Astrocyte of the spinal cord (primary cell): ENCODE results near the gene SNED1.

Experiments used
- DNase-seq: peaks from one replicate; pipeline ENCODE4 v3.0.0; 2011; ENCODE audit warnings: low read depth, low spot score
- H3K4me3 ChIP-seq: 2 replicates; pipeline ENCODE4 v1.5.1; 2011; ENCODE audit warnings: low read depth, mild to moderate bottlenecking, low read length, moderate library complexity
- in situ Hi-C: cut with HindIII; loops from 2 replicates; pipeline ENCODE4 v1.10.0; 2017; ENCODE audit warnings: low sequenced_read_pairs
- TF ChIP-seq, protein P1 (sequence below): IDR thresholded peaks from 2 replicates; pipeline ENCODE4 v1.5.1; 2012; ENCODE audit warnings: low read depth, mild to moderate bottlenecking, low read length, inconsistent platforms

SNED1 gene

DNA sequence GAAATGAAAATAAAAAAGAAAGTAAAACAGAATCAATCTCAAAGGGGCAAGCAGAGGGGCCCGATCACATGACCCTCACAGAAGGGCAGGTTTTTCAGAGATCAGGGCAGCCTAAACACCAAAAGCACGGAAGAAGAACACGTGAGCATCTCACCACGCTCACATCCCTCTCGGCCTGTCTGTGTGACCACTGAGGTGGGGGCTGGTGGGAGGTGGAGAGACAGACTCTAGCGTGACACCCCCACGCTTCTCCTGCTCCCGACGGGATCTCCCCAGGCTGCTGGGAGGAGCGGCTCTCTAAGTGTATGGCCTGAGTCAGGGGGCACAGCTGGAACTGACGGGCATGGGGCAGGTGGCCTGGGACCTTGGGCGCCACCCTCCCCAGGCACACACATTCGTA, 127.2 kb downstream of the SNED1 start:
- TF ChIP-seq, protein P1, sequence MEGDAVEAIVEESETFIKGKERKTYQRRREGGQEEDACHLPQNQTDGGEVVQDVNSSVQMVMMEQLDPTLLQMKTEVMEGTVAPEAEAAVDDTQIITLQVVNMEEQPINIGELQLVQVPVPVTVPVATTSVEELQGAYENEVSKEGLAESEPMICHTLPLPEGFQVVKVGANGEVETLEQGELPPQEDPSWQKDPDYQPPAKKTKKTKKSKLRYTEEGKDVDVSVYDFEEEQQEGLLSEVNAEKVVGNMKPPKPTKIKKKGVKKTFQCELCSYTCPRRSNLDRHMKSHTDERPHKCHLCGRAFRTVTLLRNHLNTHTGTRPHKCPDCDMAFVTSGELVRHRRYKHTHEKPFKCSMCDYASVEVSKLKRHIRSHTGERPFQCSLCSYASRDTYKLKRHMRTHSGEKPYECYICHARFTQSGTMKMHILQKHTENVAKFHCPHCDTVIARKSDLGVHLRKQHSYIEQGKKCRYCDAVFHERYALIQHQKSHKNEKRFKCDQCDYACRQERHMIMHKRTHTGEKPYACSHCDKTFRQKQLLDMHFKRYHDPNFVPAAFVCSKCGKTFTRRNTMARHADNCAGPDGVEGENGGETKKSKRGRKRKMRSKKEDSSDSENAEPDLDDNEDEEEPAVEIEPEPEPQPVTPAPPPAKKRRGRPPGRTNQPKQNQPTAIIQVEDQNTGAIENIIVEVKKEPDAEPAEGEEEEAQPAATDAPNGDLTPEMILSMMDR, result no peak
- in situ Hi-C loops, result no loop called here
- no peak for DNase-seq
- H3K4me3 ChIP-seq, result no peak overlapping the region

DNA sequence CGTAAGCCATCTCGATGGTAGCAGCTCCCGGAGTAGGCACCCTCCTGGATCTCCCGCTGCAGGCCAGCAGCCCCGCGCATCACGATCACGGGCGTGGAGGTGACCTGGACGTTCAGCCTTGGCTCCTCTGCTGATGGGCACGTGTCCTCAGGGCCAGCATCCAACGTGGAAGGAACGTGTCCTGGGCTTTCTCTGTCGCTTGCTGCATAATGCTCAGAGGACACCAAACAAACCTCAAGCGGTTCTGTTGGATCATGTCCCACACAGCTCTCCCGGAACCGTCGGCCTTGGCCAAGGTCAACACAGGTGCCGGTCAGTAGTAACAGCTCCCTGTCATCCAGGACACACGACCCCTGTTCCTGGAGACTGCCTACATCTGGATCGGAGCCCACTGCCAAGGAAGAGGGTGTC, 127.8 kb downstream of the SNED1 start:
- no peak overlapping the region for H3K4me3 ChIP-seq
- in situ Hi-C loops, result no loop called here
- TF ChIP-seq, protein P1, result no peak

DNA sequence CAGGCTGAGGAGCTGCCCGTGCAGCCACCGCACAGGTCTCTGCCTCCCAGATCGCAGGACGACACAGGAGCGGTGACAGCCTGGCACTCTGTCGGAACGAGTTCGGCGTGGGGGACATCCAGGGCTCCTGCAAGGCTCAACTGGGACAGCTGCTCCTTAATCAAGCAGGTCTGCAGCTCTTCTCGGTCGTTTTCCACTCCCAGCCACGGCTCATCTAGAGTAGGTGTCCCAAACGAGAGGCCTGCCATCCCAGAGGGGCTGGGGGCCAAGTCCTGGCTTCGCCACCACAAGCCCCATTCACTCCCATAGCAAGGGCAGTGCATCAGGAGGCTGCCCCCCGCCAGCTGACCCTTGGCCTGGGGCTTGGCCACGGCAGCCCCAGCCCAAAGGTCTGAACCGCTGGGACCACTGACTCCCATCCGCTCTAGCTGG, 128.4 kb downstream of the SNED1 start:
- TF ChIP-seq, protein P1, result no peak
- in situ Hi-C loops, result no loop called here

More for the DNA sequence above, 127.8 kb downstream of the SNED1 start:
- no peak for DNase-seq

DNA sequence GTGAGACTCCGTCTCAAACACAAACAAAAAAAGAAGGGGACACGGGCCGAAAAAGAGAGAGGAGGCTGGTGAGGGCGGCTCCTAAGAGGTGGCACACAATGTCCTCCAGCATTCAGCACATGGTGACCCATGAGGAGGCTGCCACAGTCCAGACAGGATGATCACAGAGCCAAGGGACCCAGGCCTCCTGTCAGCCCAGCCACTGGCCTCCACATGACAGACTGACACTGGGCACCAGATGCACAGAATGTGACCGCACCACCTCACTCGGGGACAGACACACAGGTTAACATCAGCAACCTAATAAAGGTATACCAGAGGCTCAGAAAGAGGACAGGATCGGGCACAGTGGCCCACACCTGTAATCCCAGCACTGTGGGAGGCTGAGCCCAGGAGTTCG, 129.8 kb downstream of the SNED1 start:
- DNase-seq, result no peak
- in situ Hi-C loops, result no loop called here
- TF ChIP-seq, protein P1, result no peak
- H3K4me3 ChIP-seq, result no peak overlapping the region

More for the DNA sequence above, 128.4 kb downstream of the SNED1 start:
- no peak overlapping the region for H3K4me3 ChIP-seq
- no peak for DNase-seq

DNA sequence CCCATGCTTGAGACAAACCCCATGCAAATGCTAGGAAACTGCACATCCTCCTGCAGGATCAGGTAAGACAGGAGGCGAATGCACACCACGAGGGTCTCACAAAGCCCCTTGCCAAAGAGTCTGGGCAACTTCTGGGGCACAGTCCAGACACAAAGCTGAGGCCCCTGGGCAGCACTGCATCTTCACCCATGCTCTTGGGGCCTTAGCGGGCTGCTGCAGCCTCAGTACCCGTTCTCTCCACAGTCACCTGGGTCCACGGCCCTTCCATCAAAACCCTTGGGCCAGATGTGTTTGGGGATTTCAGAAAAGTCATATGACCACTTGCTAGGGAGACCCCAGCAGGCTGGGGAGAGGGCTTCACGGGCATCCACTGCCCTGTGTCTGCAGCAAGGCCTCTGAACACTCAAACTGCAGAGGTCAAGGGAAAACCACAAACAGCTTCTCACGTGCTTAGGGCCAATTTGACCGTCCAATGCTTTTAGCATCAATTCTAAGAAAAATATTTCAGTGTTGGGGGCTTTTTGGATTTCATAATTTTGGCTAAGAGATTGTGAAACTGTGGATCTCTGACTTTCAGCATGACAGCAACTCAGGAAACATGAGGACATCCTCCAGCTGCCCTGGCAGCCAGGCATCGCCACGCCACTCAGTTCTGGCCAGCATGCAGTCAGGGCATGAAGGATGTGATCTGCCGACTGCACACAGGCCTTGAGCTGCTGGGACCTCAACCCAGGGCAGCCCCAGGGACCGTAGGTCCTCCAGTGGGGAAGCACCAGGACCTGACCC, 130.9 kb downstream of the SNED1 start:
- TF ChIP-seq, protein P1, result no peak
- DNase-seq, result no peak
- in situ Hi-C loops, result no loop called here
- H3K4me3 ChIP-seq, result no peak overlapping the region

DNA sequence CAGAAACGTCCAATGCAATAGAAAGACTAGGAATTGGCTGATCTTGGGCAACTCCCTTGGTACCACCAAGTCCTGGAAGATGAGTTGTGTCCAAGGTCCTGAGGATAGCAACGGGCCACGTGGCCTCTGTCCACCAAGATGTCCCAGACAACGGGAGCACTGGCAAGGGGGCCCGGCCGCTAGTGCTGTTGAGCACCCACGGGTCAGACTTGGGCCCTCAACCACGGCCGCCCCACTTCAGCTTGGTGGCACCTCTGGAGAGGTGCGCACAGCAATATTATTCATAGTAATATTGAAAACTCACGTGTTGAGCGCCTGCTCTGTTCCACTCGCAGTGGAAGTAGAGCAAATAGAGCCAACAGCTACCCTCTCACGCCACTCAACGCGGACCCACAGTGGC, 131.9 kb downstream of the SNED1 start:
- H3K4me3 ChIP-seq, result no peak overlapping the region
- DNase-seq, result no peak
- TF ChIP-seq, protein P1, result no peak
- in situ Hi-C loops, result no loop called here
